ENCODE data around the gene ASB16. TPM values are rescaled to one million over a fixed set of nuclear protein-coding genes. Genes with fewer than 3 reads are reported as not detected.
"Not testable (repeated sequence)": the region's sequence is repeated elsewhere in the genome, so short reads cannot be mapped to it uniquely, and the experiment has no call there.

Gene ASB16
- total RNA-seq, 2 experiments from 2014 or later: 0.30 to 0.44 TPM

- H3K36me3 ChIP-seq (ENCODE audit: insufficient read depth, low read length): peaks cover 65% of the 10 kb centered on the region
- H3K4me1 ChIP-seq (ENCODE audit: insufficient read depth, low read length, poor library complexity, severe bottlenecking): peaks cover 6% of the 10 kb centered on the region
- no peaks in the 10 kb centered on the region for H3K9me2 ChIP-seq (ENCODE audit: insufficient read depth, low read length)
- H3K79me2 ChIP-seq (ENCODE audit: insufficient read depth, low read depth, low read length): peaks cover 33% of the 10 kb centered on the region; the same call in 1 of the 2 replicates
- POLR2A ChIA-PET: no interaction called here
- no peak overlapping the region for H2AFZ ChIP-seq (ENCODE audit: low read length)
- no peak overlapping the region for H3K4me3 ChIP-seq (ENCODE audit: low read depth, low read length, poor library complexity, severe bottlenecking)
- intact Hi-C loops (cut with micrococcal nuclease; ENCODE audit: unreplicated experiment): no loop called here
- no TSS peak for BruUV-seq (replicated peaks)
- no peaks in the 10 kb centered on the region for H4K20me1 ChIP-seq (ENCODE audit: insufficient read depth, low read length)
- no peak overlapping the region for H3K27ac ChIP-seq (ENCODE audit: low read depth, low read length, poor library complexity, severe bottlenecking)
- TF ChIP-seq EZH2phosphoT487 (IDR thresholded peaks at IDR 0.05; ENCODE audit: borderline replicate concordance, low read depth, low read length): no peak
- no peak for TF ChIP-seq CTCF (conservative IDR thresholded peaks at IDR 0.05; ENCODE audit: low read length)
- DNase-seq (ENCODE audit: low spot score): no peak
- CTCF ChIA-PET (ENCODE audit: unreplicated experiment): no interaction called here
- no peaks in the 10 kb centered on the region for H3K9me3 ChIP-seq (ENCODE audit: low read length)
- H3K4me2 ChIP-seq (ENCODE audit: low read length): no peak overlapping the region
These were observed 23.8 kb upstream of the ASB16 start for GRCh38 chr17:44146375-44147346.

DNA sequence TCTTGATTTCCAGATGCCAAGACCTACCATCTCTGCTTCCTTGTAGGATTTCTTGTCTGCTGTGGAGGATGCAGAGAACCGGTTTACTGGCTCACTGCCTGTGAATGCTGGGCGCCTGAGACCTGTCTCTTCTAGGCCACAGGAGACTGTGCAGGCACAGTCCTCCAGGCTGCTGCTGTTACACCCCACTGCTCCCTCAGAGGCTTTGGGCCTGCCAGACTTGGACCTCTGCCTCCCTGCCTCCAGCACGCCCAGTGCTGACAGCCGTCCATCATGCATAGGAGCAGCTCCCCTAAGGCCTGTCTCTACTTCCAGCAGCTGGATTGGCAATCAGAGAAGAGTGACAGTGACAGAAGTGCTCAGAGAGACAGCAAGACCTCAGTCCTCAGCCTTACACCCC lies 22.7 kb upstream of the ASB16 start:
- intact Hi-C loops (cut with micrococcal nuclease; ENCODE audit: unreplicated experiment): no loop called here
- H3K9me3 ChIP-seq (ENCODE audit: low read length): no peaks in the 10 kb centered on the region
- no peak overlapping the region for H3K27ac ChIP-seq (ENCODE audit: low read depth, low read length, poor library complexity, severe bottlenecking)
- H4K20me1 ChIP-seq (ENCODE audit: insufficient read depth, low read length): no peaks in the 10 kb centered on the region
- no peaks in the 10 kb centered on the region for H3K9me2 ChIP-seq (ENCODE audit: insufficient read depth, low read length)
- no peak overlapping the region for H3K4me2 ChIP-seq (ENCODE audit: low read length)
- ChIA-PET POLR2A (interaction anchor here (0.6 kb wide), 1 partner anchor 43 kb away, joined by 3 read pairs; no protein-coding TSS in a partner anchor), CTCF (ENCODE audit: unreplicated experiment) (no interaction called here)
- TF ChIP-seq EZH2phosphoT487 (IDR thresholded peaks at IDR 0.05; ENCODE audit: borderline replicate concordance, low read depth, low read length) (no peak), CTCF (conservative IDR thresholded peaks at IDR 0.05; ENCODE audit: low read length) (no peak)
- H3K4me1 ChIP-seq (ENCODE audit: insufficient read depth, low read length, poor library complexity, severe bottlenecking): peaks cover 4% of the 10 kb centered on the region
- peaks cover 24% of the 10 kb centered on the region; the same call in 1 of the 2 replicates for H3K79me2 ChIP-seq (ENCODE audit: insufficient read depth, low read depth, low read length)
- no peak overlapping the region for H2AFZ ChIP-seq (ENCODE audit: low read length)
- H3K36me3 ChIP-seq (ENCODE audit: insufficient read depth, low read length): peaks cover 73% of the 10 kb centered on the region
- no peak overlapping the region for H3K4me3 ChIP-seq (ENCODE audit: low read depth, low read length, poor library complexity, severe bottlenecking)
- no TSS peak for BruUV-seq (replicated peaks)
- no peak for DNase-seq (ENCODE audit: low spot score)

GRCh38 chr17:44149066-44149465 lies 21.4 kb upstream of the ASB16 start:
- H3K79me2 ChIP-seq (ENCODE audit: insufficient read depth, low read depth, low read length): peaks cover 15% of the 10 kb centered on the region; the same call in 1 of the 2 replicates
- POLR2A ChIA-PET; H2AFZ ChIP-seq (ENCODE audit: low read length); H3K9me2 ChIP-seq (ENCODE audit: insufficient read depth, low read length); H3K9me3 ChIP-seq (ENCODE audit: low read length); H4K20me1 ChIP-seq (ENCODE audit: insufficient read depth, low read length); H3K4me2 ChIP-seq (ENCODE audit: low read length); H3K4me3 ChIP-seq (ENCODE audit: low read depth, low read length, poor library complexity, severe bottlenecking); H3K4me1 ChIP-seq (ENCODE audit: insufficient read depth, low read length, poor library complexity, severe bottlenecking); DNase-seq (ENCODE audit: low spot score); intact Hi-C loops (cut with micrococcal nuclease; ENCODE audit: unreplicated experiment); BruUV-seq (replicated peaks); CTCF ChIA-PET (ENCODE audit: unreplicated experiment); H3K27ac ChIP-seq (ENCODE audit: low read depth, low read length, poor library complexity, severe bottlenecking): not testable (repeated sequence)
- peaks cover 80% of the 10 kb centered on the region for H3K36me3 ChIP-seq (ENCODE audit: insufficient read depth, low read length)
